Embryonic facial prominence (tissue), 1 donor: ENCODE results near the gene RGS7.

ENCODE experiments used
- DNase-seq: peaks from one replicate; pipeline ENCODE4 v3.0.0-alpha.2; 2016; ENCODE audit errors: extremely low spot score

Gene RGS7

DNA sequence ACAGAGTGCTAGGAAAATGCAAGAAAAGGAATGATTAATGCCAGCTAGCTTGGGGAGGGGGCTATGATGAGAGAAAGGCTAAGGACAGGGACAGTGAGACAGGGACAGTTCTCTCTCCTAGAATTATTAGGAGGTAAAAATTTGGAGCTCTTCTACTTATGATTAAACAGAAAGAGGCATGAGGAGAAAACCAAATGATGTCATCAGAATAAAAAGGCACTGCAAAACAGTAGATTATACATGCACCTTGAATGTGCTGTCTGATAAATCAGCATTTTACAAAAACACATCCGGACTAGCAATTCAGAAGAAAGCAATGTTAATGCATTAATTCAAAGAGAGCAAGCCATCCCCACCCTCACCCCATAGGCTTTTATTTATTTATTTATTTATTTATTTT is 277.5 kb downstream of the RGS7 start:
- DNase-seq, result no peak

DNA sequence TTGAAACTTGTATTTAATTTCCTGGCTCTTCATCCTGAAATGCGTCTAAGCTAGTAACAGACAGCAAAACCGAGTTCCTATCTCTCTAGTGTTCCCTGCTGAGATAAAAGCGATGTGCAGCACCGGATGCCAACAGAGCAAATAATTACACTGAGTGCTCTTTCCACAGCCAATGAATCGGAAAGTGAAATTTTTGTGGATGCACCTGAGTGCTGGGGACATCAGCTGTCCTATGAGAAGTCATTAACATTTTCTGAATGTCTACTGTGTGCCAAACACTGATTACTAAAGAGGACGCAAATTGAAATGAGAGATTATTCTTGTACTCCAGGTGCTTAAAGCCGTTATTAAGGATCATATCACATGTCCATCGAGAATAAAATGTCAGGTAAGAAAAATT is 278.0 kb downstream of the RGS7 start:
- no peak for DNase-seq

DNA sequence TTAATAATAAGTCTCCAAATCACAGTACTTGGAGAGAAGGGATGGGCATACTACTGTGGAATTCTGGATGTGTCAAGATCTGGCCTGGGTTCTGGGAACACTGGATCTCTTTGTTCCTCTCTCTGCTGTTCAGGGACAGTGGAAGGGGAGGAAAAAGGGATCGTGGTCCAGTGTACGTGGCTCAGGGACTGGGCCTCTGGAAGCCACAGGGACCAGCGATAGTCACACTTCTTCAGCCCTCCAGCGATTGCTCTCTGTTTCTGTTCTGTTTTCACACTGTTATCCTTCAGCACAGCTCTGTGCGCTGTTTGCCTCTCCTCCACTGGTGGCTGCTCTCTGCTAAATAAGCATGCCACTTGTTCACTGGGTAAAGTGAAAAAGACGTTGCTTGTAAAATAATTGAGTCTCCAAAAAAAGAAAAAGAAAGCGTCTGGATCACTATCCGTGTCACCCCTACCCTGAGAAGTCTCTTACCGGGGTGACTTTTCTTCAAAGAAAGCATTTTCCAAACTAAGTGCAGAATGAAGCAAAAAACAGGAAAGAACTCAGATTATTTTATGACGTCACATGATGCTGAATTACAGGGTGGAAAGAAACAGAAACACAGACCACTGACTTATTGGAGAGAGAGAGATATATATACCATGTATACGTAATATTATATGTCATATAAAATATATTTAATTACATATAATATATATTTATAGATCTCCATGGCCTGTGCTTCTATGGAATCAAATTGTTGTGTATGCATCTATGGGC is 279.4 kb downstream of the RGS7 start:
- no peak for DNase-seq

DNA sequence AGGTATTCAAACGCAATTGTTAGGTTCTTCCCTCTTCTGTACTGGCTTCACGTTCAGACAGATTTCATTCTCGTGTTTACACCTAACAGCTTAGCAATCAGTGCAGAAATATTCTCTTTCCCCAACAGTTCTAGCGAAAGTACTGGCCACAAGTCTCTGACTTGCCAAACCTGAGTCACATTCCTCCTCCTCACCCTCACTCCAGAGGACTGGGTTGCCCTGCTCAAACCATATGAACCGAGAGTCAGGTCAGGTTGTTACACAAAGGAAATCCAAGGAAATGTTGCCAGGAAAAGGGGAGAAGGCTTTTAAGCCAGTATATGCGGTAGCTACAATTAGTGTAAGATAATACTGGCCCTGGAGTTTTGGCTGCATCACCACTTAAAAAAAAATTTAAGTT is 282.5 kb downstream of the RGS7 start:
- no peak for DNase-seq

DNA sequence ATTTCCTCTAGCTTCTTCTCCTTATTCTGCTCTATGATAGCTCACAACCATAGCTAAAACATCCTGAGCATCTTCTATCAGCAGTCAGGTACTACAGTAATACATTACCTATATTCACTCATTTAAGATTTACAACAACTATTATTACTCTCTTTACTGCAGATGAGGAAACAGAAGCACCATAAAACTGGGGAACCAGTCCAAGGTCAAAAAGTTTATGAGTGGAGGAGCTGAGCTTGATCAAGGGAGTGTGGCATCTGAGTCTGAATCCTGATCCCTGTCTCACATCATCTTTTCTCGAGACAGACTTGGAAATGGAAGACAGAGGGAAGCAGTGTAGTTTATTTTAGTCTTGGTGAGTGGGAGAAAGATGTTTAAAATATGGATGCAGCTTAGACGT is 288.6 kb downstream of the RGS7 start:
- no peak for DNase-seq

DNA sequence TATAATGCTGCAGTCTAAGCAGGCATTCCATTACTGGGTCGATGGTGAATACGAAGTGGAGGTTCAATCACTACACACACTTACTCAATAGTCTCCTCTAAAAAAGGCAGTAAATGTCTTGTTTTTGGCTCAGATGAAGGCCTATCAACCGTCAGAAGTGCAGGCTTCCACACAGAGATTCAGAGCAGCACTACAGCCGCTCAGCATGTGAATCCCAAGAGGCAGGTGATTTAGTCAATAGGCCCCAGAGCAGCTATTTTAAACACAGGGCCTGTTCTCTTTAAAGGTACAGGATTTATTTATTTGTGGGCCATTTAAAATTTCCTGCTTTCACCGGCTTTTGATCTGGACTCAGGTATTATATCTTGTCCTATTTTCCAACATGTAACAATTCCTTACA is 293.7 kb downstream of the RGS7 start:
- no peak for DNase-seq

DNA sequence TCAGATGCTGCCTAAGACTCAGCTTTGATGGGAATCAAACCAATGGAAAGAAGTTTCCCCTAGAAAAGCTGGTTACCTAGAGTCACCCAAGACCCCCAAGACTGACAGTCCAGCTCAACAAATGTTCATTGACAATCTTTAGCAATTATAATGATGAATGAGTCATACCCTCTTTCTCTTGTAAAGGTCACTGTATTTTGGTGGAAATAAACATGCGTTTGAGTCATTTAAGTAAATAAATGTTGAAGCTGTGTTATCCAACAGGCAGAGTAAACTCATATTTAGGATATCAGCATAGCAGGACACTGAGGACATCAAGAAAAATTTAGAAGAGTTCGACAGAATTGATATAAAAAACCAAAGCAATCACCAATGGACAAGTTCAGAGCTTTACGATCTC is 295.9 kb downstream of the RGS7 start:
- DNase-seq, result no peak

DNA sequence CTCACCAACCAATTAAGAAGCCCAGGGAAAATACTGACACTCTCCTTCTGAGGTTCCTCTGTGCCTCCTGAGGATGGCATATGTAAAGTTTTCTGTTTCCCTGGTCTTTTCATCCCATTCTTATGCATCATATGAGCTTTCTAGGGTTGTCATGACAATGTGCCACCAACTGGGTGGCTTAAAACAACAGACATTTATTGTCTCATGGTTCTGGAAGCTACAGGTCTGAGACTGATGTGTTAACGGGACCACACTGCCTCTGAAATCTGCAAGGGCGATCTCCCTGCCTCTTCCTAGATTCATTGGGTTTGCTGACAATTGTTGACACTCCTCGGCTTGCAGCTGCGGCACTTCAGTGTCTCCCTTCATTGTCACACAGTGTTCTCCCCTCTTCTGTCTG is 308.4 kb downstream of the RGS7 start:
- no peak for DNase-seq

DNA sequence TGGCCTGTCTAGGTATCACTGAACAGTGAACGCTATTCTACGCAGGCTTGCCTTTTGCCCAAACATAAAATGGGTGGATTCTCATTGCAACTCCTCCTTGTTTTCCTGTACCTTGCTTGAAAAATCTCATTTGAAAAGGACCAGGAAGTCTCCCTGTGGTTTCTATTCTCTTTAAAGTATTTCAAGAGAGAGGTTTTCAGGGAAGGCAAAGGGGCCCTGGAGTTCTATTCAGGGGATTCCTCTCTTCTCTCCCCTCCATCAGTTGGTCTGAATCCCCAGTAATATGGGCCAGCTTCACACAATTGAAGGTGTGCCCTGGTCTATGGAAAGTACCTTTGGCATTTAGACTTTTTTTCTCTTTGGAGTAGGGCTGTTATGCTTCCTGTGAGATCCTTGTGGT is 311.3 kb downstream of the RGS7 start:
- no peak for DNase-seq

DNA sequence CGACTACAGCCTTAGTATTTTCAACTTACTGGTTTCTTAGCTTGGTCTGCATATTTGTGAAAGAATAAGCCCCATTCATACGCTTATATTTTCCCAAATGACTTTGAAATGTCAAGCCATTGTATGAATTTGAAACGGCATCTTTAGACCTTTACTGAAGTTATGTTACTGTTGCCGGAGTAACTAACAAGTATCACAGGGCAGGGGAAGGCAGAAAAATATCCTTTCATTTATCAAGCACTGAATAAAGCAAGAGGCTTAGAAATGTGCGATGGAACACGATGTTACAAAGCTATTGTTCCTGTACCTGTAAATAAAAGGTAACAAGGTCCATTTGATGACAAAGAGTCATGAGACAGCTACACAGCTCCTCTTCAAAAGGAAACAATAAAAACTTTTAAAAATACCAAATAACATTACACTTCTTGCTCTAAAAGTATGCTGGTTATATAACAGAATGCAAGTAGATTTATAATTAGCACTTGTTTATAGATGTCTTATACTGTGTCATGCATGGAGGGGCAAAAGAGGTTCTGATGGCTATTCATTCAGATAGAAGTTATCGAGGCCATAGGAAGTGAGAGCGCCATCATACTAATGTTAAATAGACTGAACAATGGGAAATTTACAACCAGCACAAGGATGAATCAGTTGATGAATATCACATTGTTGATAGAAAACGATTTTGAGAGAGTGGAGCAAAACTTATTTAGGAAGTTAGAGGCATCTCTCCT is 322.6 kb downstream of the RGS7 start:
- no peak for DNase-seq

DNA sequence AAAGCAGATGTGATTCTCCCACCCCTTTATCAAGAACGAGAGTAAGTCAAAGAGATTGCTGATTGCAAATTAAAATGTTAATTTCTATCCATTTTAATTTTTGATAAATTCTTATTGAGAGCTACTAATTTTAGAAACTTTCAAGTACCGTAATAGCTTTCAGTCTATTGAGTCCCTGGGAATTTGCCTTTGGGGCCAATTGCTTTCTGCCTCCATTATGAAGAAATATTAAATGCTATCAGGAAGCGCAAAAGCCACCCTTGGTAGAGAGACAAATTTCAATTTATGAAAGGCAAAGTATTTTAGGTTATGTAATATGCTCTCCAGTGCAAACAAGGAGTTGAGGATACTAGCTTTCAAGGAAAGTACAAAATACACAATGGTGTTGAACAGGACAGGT is 332.2 kb downstream of the RGS7 start:
- no peak for DNase-seq

DNA sequence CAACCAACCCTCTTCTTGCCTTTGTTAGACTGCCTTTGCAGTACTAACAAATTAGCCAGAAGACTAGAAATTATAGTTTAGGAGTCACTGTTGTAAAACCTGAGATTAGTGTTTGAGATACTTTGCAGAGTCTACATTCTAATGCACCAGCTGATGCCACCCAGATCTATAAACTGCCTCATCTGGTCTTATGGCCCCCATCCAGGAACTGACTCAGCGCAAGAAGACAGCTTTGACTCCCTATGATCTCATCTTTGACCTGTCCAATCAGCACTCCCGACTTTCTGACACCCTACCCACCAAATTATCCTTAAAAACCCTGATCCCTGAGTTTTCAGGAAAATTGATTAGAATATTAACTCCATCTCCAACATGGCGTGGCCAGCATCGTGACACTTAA is 334.6 kb downstream of the RGS7 start:
- no peak for DNase-seq

DNA sequence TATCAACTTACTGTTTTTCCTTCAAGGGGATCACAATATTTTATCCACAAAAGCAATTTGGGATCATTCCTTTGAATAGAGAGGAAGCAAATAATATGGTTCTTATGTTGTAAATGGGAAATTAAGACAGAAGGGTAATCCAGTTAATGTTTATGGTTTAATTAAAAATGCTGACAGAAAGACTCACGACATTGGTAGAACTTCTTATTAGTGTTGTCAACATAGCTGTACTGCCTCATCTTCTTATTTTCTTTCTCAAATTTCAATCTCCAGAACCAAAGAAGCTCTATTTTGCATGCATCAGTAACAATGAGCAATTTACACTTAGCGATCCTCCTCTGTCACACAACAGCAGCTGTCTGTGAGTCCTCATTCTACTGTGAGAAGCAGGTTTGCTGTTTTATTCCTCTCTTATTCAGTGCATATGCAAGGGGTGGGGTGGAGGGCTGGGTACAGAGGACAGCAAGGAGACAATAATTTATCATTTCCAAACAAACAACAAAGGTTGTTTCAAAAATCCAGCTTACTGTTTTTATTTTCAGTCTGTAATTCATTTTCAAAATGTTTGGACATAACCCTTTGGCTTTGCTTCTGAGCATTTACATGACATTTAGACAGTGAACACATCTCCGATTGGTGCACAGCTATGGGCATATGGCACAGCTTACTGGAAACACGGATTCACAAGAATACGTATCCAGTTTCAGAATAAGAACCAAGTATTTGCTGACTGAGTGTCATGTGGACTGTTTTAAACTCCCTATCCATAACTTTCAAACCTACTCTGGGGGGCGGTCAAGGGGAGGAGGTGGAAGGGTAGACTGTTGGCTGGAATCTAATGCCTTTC is 335.9 kb downstream of the RGS7 start:
- no peak for DNase-seq

DNA sequence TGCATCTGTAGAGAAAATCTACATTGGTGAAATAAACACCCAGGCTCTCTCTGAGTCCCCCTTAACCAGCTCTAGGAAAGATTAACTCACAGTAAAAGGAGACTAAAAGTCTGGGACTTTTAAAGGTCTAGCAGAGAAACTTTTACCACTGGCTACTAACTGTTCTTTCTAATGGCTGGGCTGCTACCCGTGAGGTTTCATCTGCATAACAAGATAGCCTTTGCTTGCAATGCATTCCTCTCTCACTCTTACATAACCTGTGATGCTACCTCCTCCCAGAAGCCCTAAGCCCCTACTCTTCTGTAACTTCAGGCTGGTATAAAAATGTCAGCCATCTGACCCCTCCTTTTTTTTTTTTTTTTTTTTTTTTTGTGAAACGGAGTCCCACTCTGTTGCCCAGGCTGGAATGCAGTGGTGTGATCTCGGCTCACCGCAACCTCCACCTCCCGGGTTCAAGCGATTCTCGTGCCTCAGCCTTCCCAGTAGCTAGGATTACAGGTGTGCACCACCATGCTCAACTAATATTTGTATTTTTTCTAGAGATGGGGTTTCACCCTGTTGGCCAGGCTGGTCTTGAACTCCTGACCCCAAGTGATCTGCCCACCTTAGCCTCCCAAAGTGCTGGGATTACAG is 344.2 kb downstream of the RGS7 start:
- no peak for DNase-seq

DNA sequence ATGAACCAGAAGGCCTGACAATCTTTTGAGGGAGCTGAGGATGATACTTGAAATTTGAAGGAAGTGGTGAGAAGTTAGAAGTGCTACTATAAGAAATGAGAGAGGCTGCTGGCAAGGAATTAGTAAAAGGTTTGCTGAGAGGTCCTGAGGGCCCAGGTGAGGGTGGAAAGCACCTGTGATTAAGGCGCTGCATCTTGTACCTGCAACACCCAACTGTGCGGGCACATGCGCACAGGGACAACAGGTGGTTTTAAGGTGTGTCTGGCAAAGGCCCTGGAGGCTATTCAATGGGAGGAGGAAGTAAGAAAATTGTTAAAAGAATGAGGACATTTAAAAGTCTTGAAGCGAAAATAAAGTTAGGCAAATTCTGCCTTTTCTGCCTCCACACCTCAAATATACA is 349.3 kb downstream of the RGS7 start:
- DNase-seq, result no peak

DNA sequence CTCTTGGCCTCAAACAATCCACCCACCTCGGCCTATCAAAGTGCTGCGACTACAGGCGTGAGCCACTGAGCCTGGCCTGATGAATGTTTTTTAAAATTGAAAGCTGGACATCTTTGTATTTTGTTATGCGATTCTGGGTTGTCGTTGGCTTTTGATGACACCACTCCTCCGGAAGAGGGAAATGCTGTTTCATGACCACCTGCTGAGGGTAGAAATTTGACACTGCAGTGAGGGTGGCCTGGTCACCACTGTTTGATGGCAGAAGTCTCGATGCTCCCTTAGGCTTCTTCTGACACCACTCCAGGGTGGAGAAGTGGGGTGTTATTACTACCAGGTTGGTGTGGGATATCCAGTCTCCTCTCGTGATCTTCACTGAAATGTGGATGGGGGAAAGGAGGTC is 357.2 kb downstream of the RGS7 start:
- no peak for DNase-seq

DNA sequence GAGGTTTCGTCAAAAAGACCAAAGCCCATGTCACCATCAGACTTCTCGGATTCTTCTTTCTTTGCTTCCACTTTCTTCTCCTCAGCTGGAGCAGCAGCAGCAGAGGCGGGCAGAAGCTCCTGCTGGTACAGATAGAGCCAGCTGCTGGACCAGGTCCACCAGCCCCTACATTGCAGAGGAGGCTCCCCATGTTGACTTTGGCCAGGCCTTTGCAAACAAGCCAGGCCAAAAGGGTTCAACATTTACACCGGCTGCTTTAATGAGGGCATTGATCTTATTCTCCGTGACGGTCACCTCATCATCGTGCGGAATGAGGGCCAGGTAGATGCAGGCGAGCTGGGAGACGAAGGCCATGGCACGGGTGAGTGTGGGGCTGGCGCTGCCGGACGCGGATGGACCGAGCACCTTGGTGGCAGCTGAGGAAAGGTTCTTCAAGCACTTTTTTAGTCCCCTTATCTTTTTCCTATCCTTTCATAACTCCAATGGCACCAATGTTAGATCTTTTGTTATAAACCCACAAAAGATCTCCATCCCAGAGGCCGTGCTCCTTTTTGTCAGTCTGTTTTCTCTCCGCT is 358.5 kb downstream of the RGS7 start:
- DNase-seq, result no peak

DNA sequence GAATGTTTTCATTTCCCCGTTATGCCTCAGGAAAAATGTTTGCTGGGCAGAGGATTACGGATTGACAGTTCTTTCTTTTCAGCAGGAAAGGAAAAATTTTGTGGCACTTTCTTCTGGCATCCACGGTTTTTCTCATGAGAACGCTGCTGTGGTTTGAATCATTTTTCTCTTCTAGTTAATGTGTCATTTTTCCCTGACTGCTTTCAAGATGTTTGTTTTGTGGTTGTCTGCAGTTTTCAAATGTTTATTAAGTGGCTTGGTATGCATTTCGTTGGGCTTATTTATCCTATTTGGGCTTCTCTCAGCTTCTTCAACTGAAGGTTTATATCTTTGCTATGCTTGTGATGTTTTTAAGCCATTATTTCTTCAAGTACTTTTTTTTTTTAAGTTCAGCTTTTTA is 359.0 kb downstream of the RGS7 start:
- DNase-seq, result no peak

DNA sequence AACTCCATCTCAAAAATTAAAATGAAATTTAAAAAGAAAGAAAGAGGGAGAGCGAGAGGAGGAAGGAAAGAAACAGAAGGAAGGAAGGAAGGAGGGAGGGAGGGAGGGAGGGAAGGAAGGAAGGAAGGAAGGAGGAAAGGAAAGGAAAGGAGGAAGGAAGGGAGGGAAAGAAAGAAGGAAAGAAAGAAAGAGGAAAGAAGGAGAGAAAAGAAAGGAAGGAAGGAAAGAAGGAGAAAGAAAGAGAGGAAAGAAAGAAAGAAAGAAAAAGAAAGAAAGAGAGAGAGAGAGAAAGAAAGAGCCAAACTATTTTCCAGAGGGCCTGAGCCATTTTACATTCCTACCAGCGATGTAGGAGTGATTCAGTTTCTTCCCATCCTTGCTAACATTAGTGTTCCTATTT is 364.0 kb downstream of the RGS7 start:
- DNase-seq, result no peak

DNA sequence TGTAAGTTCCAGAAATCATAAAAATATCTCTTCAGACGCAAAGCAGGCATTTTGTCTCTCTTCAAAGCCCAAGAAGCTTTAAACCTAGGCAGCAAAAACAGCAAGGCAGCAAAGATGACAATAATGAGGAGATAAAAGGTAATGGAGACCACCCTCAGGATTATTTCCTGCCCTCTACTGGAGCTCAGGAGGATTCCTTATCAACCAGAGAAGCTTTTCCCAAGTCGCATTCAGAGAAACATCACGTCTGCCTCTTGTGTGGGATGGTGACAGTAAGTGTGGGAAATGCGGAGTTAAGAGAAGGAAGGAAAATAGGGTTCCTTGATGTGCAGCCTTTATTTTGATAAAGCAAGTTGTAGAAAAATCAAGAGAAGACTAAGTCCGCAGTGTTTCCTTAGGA is 365.8 kb downstream of the RGS7 start:
- DNase-seq, result no peak

DNA sequence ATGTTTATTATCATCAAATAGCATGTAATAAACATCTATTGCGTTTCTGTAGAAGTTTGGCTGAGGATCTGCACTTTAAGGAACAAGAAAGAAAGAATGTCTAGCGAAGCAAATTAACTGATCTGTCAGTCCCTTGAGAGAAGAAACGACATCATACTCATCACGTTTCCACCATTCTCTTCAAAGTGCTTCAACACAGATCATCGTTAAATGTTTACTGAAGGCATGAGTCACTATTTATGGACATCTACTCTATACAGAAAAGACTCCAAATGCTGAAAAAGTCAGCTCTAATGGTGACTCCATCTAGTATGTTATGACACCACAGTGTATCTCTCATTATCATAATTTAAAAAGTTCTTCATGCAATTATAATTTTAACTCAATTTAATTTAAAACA is 369.1 kb downstream of the RGS7 start:
- no peak for DNase-seq

DNA sequence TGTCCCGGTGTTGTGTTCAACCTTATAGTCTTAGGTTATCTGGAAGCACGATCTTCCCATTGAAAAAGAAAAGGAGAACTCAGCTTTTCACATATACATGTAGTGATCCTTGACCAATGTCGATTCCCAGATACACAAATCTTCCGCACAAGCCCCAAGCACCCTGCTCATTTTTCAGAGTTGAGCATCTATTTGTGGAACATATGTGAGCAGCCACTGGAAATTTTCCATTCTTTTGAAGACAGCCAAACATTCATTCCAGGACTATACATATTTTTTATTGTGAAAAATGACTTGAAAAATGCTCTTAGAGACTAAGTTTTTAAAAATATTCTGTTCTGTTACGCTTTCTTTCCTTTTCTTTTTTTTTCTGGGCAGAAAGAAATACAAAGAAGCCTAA is 371.9 kb downstream of the RGS7 start:
- DNase-seq, result no peak
